Neural progenitor cell (in vitro differentiated cells): Measurements from ENCODE around the gene ZNF574.

Experiments
- EZH2phosphoT487 ChIP-seq: fragments of 200-600 bp; sonication (generic); IDR thresholded peaks from 2 replicates; pipeline ENCODE4 v1.6.1; 2017; ENCODE audit warnings: antibody characterized with exemption
- TF ChIP-seq, protein P1 (sequence below): fragments of 200-600 bp; sonication (generic); IDR thresholded peaks from 2 replicates; pipeline ENCODE4 v1.5.1; 2017; ENCODE audit warnings: antibody characterized with exemption, mild to moderate bottlenecking

DNA sequence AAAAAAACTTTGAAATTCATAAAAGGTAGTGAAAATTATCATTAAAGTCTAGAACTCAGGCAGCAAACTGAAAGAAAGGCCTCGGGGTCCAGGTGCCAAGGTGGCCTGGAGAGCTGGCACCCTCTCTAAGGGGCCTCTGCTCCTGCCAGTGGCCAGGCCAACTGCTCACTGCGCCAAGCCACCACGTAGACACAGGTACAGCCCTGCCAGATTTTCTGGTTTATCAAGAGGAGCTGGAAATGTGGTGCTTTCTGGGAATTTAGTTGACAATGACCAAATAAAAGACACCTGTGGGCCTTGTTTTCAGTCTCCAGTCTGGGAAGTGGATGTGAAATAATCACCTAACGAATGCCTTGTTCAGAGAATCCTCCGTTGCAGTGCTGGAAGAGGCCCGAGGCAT, 22.8 kb downstream of the ZNF574 start:
- TF ChIP-seq EZH2phosphoT487 = no peak
- TF ChIP-seq, protein P1, sequence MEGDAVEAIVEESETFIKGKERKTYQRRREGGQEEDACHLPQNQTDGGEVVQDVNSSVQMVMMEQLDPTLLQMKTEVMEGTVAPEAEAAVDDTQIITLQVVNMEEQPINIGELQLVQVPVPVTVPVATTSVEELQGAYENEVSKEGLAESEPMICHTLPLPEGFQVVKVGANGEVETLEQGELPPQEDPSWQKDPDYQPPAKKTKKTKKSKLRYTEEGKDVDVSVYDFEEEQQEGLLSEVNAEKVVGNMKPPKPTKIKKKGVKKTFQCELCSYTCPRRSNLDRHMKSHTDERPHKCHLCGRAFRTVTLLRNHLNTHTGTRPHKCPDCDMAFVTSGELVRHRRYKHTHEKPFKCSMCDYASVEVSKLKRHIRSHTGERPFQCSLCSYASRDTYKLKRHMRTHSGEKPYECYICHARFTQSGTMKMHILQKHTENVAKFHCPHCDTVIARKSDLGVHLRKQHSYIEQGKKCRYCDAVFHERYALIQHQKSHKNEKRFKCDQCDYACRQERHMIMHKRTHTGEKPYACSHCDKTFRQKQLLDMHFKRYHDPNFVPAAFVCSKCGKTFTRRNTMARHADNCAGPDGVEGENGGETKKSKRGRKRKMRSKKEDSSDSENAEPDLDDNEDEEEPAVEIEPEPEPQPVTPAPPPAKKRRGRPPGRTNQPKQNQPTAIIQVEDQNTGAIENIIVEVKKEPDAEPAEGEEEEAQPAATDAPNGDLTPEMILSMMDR = no peak
